Measurements from ENCODE around the gene TMEM59L. TPM values are rescaled to one million over a fixed set of nuclear protein-coding genes. Genes with fewer than 3 reads are reported as not detected.
A peak's percentile ranks its signal among the peaks of the same experiment; 100 is the strongest.

Gene TMEM59L
- total and polyA plus RNA-seq, 10 donors = 0.15 to 0.74 (median 0.49) TPM; not detected in 5

- H3K4me1 ChIP-seq = peaks cover 8 to 85% (median 53%) of the 10 kb centered on the region in 6 donors
- no peak overlapping the region for H3K4me3 ChIP-seq
Observed at GRCh38 chr19:18660051-18660910, 47.6 kb downstream of the TMEM59L start.

GRCh38 chr19:18660939-18661670 is 48.4 kb downstream of the TMEM59L start:
- H3K4me1 ChIP-seq = peaks cover 8 to 86% (median 49%) of the 10 kb centered on the region in 6 donors
- H3K9me3 ChIP-seq = no peaks in the 10 kb centered on the region
- H3K4me3 ChIP-seq = no peak overlapping the region
- H3K36me3 ChIP-seq = peaks cover 0 to 26% (median 2%) of the 10 kb centered on the region in 6 donors
- peak overlapping the region in 6 of 8 donors; percentile 47 to 78 (median 63) for H3K27ac ChIP-seq
- 82 to 88% (median 86%) methylated on average over 8 to 10 of the region's 10 CpGs for WGBS, 5 donors
- no peak for DNase-seq
- no peaks in the 10 kb centered on the region for H3K27me3 ChIP-seq (replicated peaks in 1 of 7)
- intact Hi-C loops (cut with DNase I; ENCODE audit: low total_unique reads) = no loop called here
- TF ChIP-seq CTCF (IDR thresholded peaks at IDR 0.05 in 8 of 11, conservative IDR thresholded peaks at IDR 0.05 in 3 of 11) = no peak
- TF ChIP-seq POLR2A (IDR thresholded peaks at IDR 0.05) = no peak
- TF ChIP-seq POLR2AphosphoS5 (IDR thresholded peaks at IDR 0.05) = no peak

More at GRCh38 chr19:18660051-18660910, 47.6 kb downstream of the TMEM59L start:
- Histone ChIP-seq H3K27ac (peak overlapping the region in 7 of 8 donors; percentile 19 to 78 (median 57)), H3K9me3 (no peaks in the 10 kb centered on the region), H3K27me3 (replicated peaks in 1 of 7) (no peaks in the 10 kb centered on the region), H3K36me3 (peaks cover 0 to 18% (median 0%) of the 10 kb centered on the region in 6 donors)
- 75 to 86% (median 82%) methylated on average over 18 to 37 of the region's 37 CpGs for WGBS, 5 donors
- TF ChIP-seq CTCF (IDR thresholded peaks at IDR 0.05 in 8 of 11, conservative IDR thresholded peaks at IDR 0.05 in 3 of 11) = no peak
- TF ChIP-seq POLR2AphosphoS5 (IDR thresholded peaks at IDR 0.05) = peak in 2 of 3 donors; percentile 41 to 65
- no peak for DNase-seq
- intact Hi-C loops (cut with DNase I; ENCODE audit: low total_unique reads) = no loop called here

GRCh38 chr19:18662972-18663732 is 50.5 kb downstream of the TMEM59L start:
- Histone ChIP-seq H3K36me3 (peaks cover 0 to 47% (median 11%) of the 10 kb centered on the region in 6 donors), H3K4me1 (peaks cover 0 to 72% (median 36%) of the 10 kb centered on the region in 6 donors), H3K4me3 (no peak overlapping the region), H3K9me3 (no peaks in the 10 kb centered on the region), H3K27me3 (replicated peaks in 1 of 7) (no peaks in the 10 kb centered on the region), H3K27ac (peak overlapping the region in 2 of 8 donors; percentile 4 to 63)
- no peak for TF ChIP-seq POLR2AphosphoS5 (IDR thresholded peaks at IDR 0.05)
- no peak for TF ChIP-seq POLR2A (IDR thresholded peaks at IDR 0.05)
- TF ChIP-seq CTCF (IDR thresholded peaks at IDR 0.05 in 8 of 11, conservative IDR thresholded peaks at IDR 0.05 in 3 of 11) = no peak
- intact Hi-C loops (cut with DNase I; ENCODE audit: low total_unique reads) = no loop called here
- WGBS, 5 donors = 84 to 89% (median 85%) methylated on average over 13 to 15 of the region's 15 CpGs
- DNase-seq = no peak

Data from spleen (tissue), 11 donors.